Measurements from ENCODE around the gene LGALS3BP. TPM values are rescaled to one million over a fixed set of nuclear protein-coding genes. Genes with fewer than 3 reads are reported as not detected.

The LGALS3BP gene
- total and polyA plus RNA-seq, 4 donors, result 66.0 to 224 (median 79.2) TPM

DNA sequence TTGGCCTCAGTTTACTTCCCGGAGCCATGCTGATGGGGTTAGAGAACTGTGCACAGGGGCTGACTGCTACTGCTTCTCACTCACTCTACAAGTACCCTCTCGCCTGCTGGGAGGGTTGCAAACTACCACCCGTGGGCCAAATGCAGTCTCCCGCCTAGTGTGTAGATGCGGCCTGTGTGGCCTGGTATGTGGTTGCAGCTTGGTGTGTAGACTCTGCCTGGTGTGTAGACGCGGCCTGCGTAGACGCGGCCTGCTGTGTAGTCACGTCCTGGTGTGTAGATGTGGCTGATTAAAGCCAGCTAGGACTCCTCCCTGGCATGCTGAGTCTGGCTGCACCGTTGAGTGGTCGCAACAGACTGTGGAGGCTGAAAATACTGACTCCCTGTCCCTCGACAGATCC lies 22.6 kb upstream of the LGALS3BP start:
- TF ChIP-seq, protein P1, sequence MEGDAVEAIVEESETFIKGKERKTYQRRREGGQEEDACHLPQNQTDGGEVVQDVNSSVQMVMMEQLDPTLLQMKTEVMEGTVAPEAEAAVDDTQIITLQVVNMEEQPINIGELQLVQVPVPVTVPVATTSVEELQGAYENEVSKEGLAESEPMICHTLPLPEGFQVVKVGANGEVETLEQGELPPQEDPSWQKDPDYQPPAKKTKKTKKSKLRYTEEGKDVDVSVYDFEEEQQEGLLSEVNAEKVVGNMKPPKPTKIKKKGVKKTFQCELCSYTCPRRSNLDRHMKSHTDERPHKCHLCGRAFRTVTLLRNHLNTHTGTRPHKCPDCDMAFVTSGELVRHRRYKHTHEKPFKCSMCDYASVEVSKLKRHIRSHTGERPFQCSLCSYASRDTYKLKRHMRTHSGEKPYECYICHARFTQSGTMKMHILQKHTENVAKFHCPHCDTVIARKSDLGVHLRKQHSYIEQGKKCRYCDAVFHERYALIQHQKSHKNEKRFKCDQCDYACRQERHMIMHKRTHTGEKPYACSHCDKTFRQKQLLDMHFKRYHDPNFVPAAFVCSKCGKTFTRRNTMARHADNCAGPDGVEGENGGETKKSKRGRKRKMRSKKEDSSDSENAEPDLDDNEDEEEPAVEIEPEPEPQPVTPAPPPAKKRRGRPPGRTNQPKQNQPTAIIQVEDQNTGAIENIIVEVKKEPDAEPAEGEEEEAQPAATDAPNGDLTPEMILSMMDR (IDR thresholded peaks at IDR 0.05; ENCODE audit: low read depth, low read length, missing input control), result no peak
- TF ChIP-seq NR2F2 (IDR thresholded peaks at IDR 0.05), result no peak
- TF ChIP-seq RXRA (IDR thresholded peaks at IDR 0.05), result no peak
- TF ChIP-seq, protein P2, sequence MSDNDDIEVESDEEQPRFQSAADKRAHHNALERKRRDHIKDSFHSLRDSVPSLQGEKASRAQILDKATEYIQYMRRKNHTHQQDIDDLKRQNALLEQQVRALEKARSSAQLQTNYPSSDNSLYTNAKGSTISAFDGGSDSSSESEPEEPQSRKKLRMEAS (IDR thresholded peaks at IDR 0.05), result no peak
- no peak for TF ChIP-seq HNF4A (conservative IDR thresholded peaks at IDR 0.05)
- TF ChIP-seq YY1 (IDR thresholded peaks at IDR 0.05), result no peak
- TF ChIP-seq RAD21 (IDR thresholded peaks at IDR 0.05), result no peak
- no peak for TF ChIP-seq EGR1 (IDR thresholded peaks at IDR 0.05; ENCODE audit: low read depth in 2 of 2)
- TF ChIP-seq FOXA1 (IDR thresholded peaks at IDR 0.05), result no peak
- TF ChIP-seq HNF4G (IDR thresholded peaks at IDR 0.05), result no peak
- TF ChIP-seq FOXA2 (IDR thresholded peaks at IDR 0.05), result no peak
- no peak for TF ChIP-seq SP1 (IDR thresholded peaks at IDR 0.05)
- TF ChIP-seq, protein P3, sequence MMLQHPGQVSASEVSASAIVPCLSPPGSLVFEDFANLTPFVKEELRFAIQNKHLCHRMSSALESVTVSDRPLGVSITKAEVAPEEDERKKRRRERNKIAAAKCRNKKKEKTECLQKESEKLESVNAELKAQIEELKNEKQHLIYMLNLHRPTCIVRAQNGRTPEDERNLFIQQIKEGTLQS (IDR thresholded peaks at IDR 0.05), result no peak
- TF ChIP-seq TAF1 (conservative IDR thresholded peaks at IDR 0.05), result no peak
- TF ChIP-seq REST (IDR thresholded peaks at IDR 0.05), result no peak
- TF ChIP-seq, protein P4, sequence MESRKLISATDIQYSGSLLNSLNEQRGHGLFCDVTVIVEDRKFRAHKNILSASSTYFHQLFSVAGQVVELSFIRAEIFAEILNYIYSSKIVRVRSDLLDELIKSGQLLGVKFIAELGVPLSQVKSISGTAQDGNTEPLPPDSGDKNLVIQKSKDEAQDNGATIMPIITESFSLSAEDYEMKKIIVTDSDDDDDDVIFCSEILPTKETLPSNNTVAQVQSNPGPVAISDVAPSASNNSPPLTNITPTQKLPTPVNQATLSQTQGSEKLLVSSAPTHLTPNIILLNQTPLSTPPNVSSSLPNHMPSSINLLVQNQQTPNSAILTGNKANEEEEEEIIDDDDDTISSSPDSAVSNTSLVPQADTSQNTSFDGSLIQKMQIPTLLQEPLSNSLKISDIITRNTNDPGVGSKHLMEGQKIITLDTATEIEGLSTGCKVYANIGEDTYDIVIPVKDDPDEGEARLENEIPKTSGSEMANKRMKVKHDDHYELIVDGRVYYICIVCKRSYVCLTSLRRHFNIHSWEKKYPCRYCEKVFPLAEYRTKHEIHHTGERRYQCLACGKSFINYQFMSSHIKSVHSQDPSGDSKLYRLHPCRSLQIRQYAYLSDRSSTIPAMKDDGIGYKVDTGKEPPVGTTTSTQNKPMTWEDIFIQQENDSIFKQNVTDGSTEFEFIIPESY (IDR thresholded peaks at IDR 0.05), result no peak
- TF ChIP-seq JUND (IDR thresholded peaks at IDR 0.05), result no peak
- TF ChIP-seq GABPA (IDR thresholded peaks at IDR 0.05 in 1 of 2, conservative IDR thresholded peaks at IDR 0.05 in 1 of 2), result no peak
- DNase-seq (ENCODE audit: low spot score), result no peak
- 92% methylated on average over 14 of the region's 14 CpGs for WGBS
- Histone ChIP-seq H3K4me3 (ENCODE audit: low read depth in 1 of 3, low read length in 3 of 3) (no peak overlapping the region), H3K27me3 (ENCODE audit: control insufficient read depth in 4 of 4, insufficient read depth in 4 of 4, low read length in 3 of 4) (no peaks in the 10 kb centered on the region), H3K27ac (ENCODE audit: low read depth in 1 of 2, low read length in 2 of 2) (no peak overlapping the region), H3K36me3 (ENCODE audit: control insufficient read depth in 4 of 4, insufficient read depth in 3 of 4, low read depth in 1 of 4, low read length in 3 of 4) (peaks cover 0 to 14% (median 3%) of the 10 kb centered on the region in 4 donors), H3K9ac (ENCODE audit: low read depth in 1 of 2, low read length in 2 of 2) (no peak overlapping the region), H3K4me1 (ENCODE audit: control insufficient read depth in 4 of 4, insufficient read depth in 4 of 4, low read length in 3 of 4) (peaks cover 0 to 8% (median 0%) of the 10 kb centered on the region in 4 donors), H3K9me3 (ENCODE audit: control insufficient read depth in 4 of 4, low read length in 3 of 4) (no peaks in the 10 kb centered on the region)
